IMR-90 (cell line): ENCODE measurements around the gene DYNLT2B. TPM values are rescaled to one million over a fixed set of nuclear protein-coding genes. Genes with fewer than 3 reads are reported as not detected.

ENCODE experiments used
- ATAC-seq: fragments of 200-7000 bp; cut with Tn5 transposase; 2 replicates; pipeline ENCODE4 v1.9.1; 2020; ENCODE audit warnings: low read depth, mild to moderate bottlenecking, moderate library complexity
- BruUV-seq: library from RNA; stranded (reverse); fragments of 400-500 nt; replicated peaks from 2 replicates; lab custom pipeline; 2021; lab: Mats Ljungman, UMichigan
- CTCF ChIA-PET: fragments of 300-600 bp; formaldehyde crosslinking; extraction: SDS; loops from one replicate; lab custom pipeline; 2021; ENCODE audit warnings: antibody characterized with exemption; lab: Yijun Ruan, JAX
- POLR2A ChIA-PET: fragments of 300-600 bp; sonication (Branson Sonifier 250); formaldehyde crosslinking; loops from one replicate; lab custom pipeline; 2022; ENCODE audit warnings: antibody characterized with exemption; ENCODE audit not compliant: unreplicated experiment; lab: Charles Lee
- DNase-seq: peaks from one replicate; pipeline ENCODE4 v3.0.0; 2013
- H2AFZ ChIP-seq: replicated peaks from 2 replicates; pipeline ENCODE3; 2013; ENCODE audit warnings: low read length, mild to moderate bottlenecking; ENCODE audit not compliant: poor library complexity
- H2AK5ac ChIP-seq: 2 replicates; pipeline ENCODE4 v1.6.1; 2013; ENCODE audit warnings: low read depth, low read length, inconsistent platforms
- H2AK9ac ChIP-seq: replicated peaks from 2 replicates; pipeline ENCODE3; 2013; ENCODE audit warnings: mild to moderate bottlenecking, low read depth, low read length, moderate library complexity; ENCODE audit not compliant: poor library complexity
- H2BK120ac ChIP-seq: 2 replicates; pipeline ENCODE4 v1.6.1; 2013; ENCODE audit warnings: low read depth, low read length, inconsistent platforms
- H2BK15ac ChIP-seq: 3 replicates; pipeline ENCODE4 v1.6.1; 2013; ENCODE audit warnings: low read depth, low read length, inconsistent platforms
- H2BK20ac ChIP-seq: 2 replicates; pipeline ENCODE4 v1.6.1; 2013; ENCODE audit warnings: low read depth, mild to moderate bottlenecking, inconsistent platforms, low read length, moderate library complexity
- H2BK5ac ChIP-seq: 2 replicates; pipeline ENCODE4 v1.6.1; 2013; ENCODE audit warnings: mild to moderate bottlenecking, low read depth, low read length, inconsistent platforms; ENCODE audit not compliant: poor library complexity, severe bottlenecking
- H3K14ac ChIP-seq: replicated peaks from 2 replicates; pipeline ENCODE4 v1.6.1; 2013; ENCODE audit warnings: low read depth, low read length, inconsistent platforms
- H3K18ac ChIP-seq: 2 replicates; pipeline ENCODE4 v1.6.1; 2013; ENCODE audit warnings: low read depth, low read length, control low read depth
- H3K23ac ChIP-seq: 2 replicates; pipeline ENCODE4 v1.6.1; 2013; ENCODE audit warnings: low read depth, low read length, inconsistent platforms
- H3K27ac ChIP-seq: 2 replicates; pipeline ENCODE4 v1.5.1; 2013; ENCODE audit warnings: mild to moderate bottlenecking, control low read depth, low read length; ENCODE audit not compliant: insufficient read depth
- H3K27me3 ChIP-seq: 2 replicates; pipeline ENCODE4 v1.6.1; 2013; ENCODE audit warnings: low read length; ENCODE audit not compliant: control insufficient read depth, insufficient read depth
- H3K36me3 ChIP-seq: 2 replicates; pipeline ENCODE4 v1.6.1; 2013; ENCODE audit warnings: low read length, mixed read lengths; ENCODE audit not compliant: control insufficient read depth, insufficient read depth
- H3K4ac ChIP-seq: 2 replicates; pipeline ENCODE4 v1.6.1; 2013; ENCODE audit warnings: low read depth, low read length, inconsistent platforms
- H3K4me1 ChIP-seq: 2 replicates; pipeline ENCODE4 v1.6.1; 2013; ENCODE audit warnings: low read length, mixed read lengths; ENCODE audit not compliant: control insufficient read depth, insufficient read depth
- H3K4me2 ChIP-seq: 2 replicates; pipeline ENCODE4 v1.6.1; 2013; ENCODE audit warnings: low read depth, mild to moderate bottlenecking, control low read depth, low read length, moderate library complexity
- H3K4me3 ChIP-seq: 2 replicates; pipeline ENCODE4 v1.5.1; 2013; ENCODE audit warnings: low read depth, mild to moderate bottlenecking, control low read depth, low read length, moderate library complexity; ENCODE audit not compliant: insufficient read depth
- H3K56ac ChIP-seq: 2 replicates; pipeline ENCODE4 v1.6.1; 2013; ENCODE audit warnings: low read length, inconsistent platforms; ENCODE audit not compliant: insufficient read depth; ENCODE audit errors: extremely low read depth
- H3K79me1 ChIP-seq, 2 experiments: 2 replicates each; pipeline ENCODE4 v1.6.1; 2013; ENCODE audit warnings: low read length in 2 of 2, inconsistent platforms in 1 of 2, low read depth in 1 of 2
- H3K9ac ChIP-seq: 2 replicates; pipeline ENCODE4 v1.6.1; 2013; ENCODE audit warnings: low read depth, low read length, control low read depth
- H3K9me1 ChIP-seq: 2 replicates; pipeline ENCODE4 v1.6.1; 2013; ENCODE audit warnings: low read length, inconsistent platforms; ENCODE audit not compliant: insufficient read depth
- H3K9me3 ChIP-seq: 2 replicates; pipeline ENCODE4 v1.6.1; 2013; ENCODE audit warnings: low read length; ENCODE audit not compliant: control insufficient read depth, insufficient read depth
- H4K20me1 ChIP-seq: 2 replicates; pipeline ENCODE4 v1.6.1; 2013; ENCODE audit warnings: low read length, inconsistent platforms; ENCODE audit not compliant: insufficient read depth
- H4K5ac ChIP-seq: 2 replicates; pipeline ENCODE4 v1.6.1; 2013; ENCODE audit warnings: mild to moderate bottlenecking, low read depth, low read length, control low read depth
- H4K8ac ChIP-seq, 2 experiments: 2 replicates each; pipeline ENCODE4 v1.6.1; 2013; ENCODE audit warnings: low read depth in 2 of 2, low read length in 2 of 2, control low read depth in 1 of 2, inconsistent platforms in 1 of 2
- H4K91ac ChIP-seq: 2 replicates; pipeline ENCODE4 v1.6.1; 2013; ENCODE audit warnings: low read depth, low read length, inconsistent platforms; ENCODE audit not compliant: insufficient read depth
- CHD1 ChIP-seq: IDR thresholded peaks from 2 replicates; pipeline ENCODE4 v1.6.1; 2012; ENCODE audit warnings: low read depth, low read length, improper control_type of control experiment
- CTCF ChIP-seq: conservative IDR thresholded peaks from 2 replicates; pipeline ENCODE4 v1.5.1; 2012; ENCODE audit warnings: mild to moderate bottlenecking, low read depth, low read length, improper control_type of control experiment
- FOS ChIP-seq: fragments of 150-350 bp; IDR thresholded peaks from 2 replicates; pipeline ENCODE4 v1.6.1; 2016; ENCODE audit warnings: low read depth, low read length
- MAFK ChIP-seq: IDR thresholded peaks from 2 replicates; pipeline ENCODE4 v1.6.1; 2012; ENCODE audit warnings: low read depth, low read length, improper control_type of control experiment
- RAD21 ChIP-seq: IDR thresholded peaks from 2 replicates; pipeline ENCODE4 v1.6.1; 2012; ENCODE audit warnings: low read length, improper control_type of control experiment
- RFX5 ChIP-seq: IDR thresholded peaks from 2 replicates; pipeline ENCODE4 v1.8.0; 2012; ENCODE audit warnings: low read depth, mild to moderate bottlenecking, low read length, moderate library complexity
- SMC3 ChIP-seq: fragments of 150-350 bp; IDR thresholded peaks from 2 replicates; pipeline ENCODE4 v1.6.1; 2016; ENCODE audit warnings: low read depth, mild to moderate bottlenecking, antibody characterized with exemption, low read length, moderate library complexity
- WGBS, 2 experiments: methylation state at CpG; one replicate each; pipeline versions ENCODE4 v1.1.5 to v1.1.7; 2013; ENCODE audit warnings: missing lambda C conversion rate in 2 of 2; ENCODE audit not compliant: insufficient read length in 1 of 2; ENCODE audit errors: extremely low coverage in 2 of 2; 5-methylcytosine and 5-hydroxymethylcytosine counted together
- dilution Hi-C: fragments of 300-500 bp; cut with HindIII; formaldehyde crosslinking; loops from one replicate; pipeline ENCODE4 v1.14.3; 2018; ENCODE audit warnings: low sequenced_read_pairs; ENCODE audit not compliant: unreplicated experiment
- in situ Hi-C: fragments of 300-500 bp; cut with MboI; formaldehyde crosslinking; loops from 3 replicates; pipeline ENCODE4 v1.14.3; 2019; ENCODE audit warnings: low sequenced_read_pairs, inconsistent platforms, mixed read lengths
- intact Hi-C: fragments of 100-400 bp; cut with micrococcal nuclease; formaldehyde crosslinking; loops from 2 replicates; pipeline ENCODE4 v1.10.0; 2022
- polyA plus RNA-seq, 3 experiments: library from polyadenylated mRNA; depleted of rRNA; stranded (reverse); fragments of >200 nt; gene quantifications; 2 replicates each; pipeline ENCODE4 v1.2.3, GENCODE V29; 2012; ENCODE audit warnings: low replicate concordance in 1 of 3
- total RNA-seq: library from RNA; depleted of rRNA; stranded (reverse); fragments of >200 nt; gene quantifications from 2 replicates; pipeline ENCODE4 v1.2.3, GENCODE V29; 2012
- TF ChIP-seq, protein P1 (sequence below): fragments of 150-350 bp; IDR thresholded peaks from 2 replicates; pipeline ENCODE4 v1.6.1; 2016; ENCODE audit warnings: low read depth, mild to moderate bottlenecking, low read length, moderate library complexity, borderline replicate concordance

Gene DYNLT2B
- total and polyA plus RNA-seq, 2 of the 4 experiments (the other 2 are of a cell fraction): 2.2 to 6.0 TPM

- intact Hi-C loops: loop anchor here (10.0 kb wide), 1 partner anchor 429 kb away; no protein-coding TSS in a partner anchor
- peaks cover 19 to 29% of the 10 kb centered on the region in 2 experiments for H3K79me1 ChIP-seq
- H3K9ac ChIP-seq: no peak overlapping the region
- H4K20me1 ChIP-seq: peaks cover 3% of the 10 kb centered on the region
- no peak overlapping the region for H3K18ac ChIP-seq
- H3K27ac ChIP-seq: no peak overlapping the region
- in situ Hi-C loops: loop anchor here (5.0 kb wide), 1 partner anchor 267 kb away; no protein-coding TSS in a partner anchor
- H3K36me3 ChIP-seq: peaks cover 17% of the 10 kb centered on the region
- H4K5ac ChIP-seq: no peak overlapping the region
- H3K56ac ChIP-seq: no peak overlapping the region
- TF ChIP-seq CTCF (no peak), SMC3 (no peak), RAD21 (no peak), CHD1 (no peak), RFX5 (no peak), MAFK (no peak), FOS (no peak)
- TF ChIP-seq, protein P1, sequence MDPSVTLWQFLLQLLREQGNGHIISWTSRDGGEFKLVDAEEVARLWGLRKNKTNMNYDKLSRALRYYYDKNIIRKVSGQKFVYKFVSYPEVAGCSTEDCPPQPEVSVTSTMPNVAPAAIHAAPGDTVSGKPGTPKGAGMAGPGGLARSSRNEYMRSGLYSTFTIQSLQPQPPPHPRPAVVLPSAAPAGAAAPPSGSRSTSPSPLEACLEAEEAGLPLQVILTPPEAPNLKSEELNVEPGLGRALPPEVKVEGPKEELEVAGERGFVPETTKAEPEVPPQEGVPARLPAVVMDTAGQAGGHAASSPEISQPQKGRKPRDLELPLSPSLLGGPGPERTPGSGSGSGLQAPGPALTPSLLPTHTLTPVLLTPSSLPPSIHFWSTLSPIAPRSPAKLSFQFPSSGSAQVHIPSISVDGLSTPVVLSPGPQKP: no peak
- H2BK20ac ChIP-seq: no peak overlapping the region
- H2AK5ac ChIP-seq: no peak overlapping the region
- no peak overlapping the region for H2BK15ac ChIP-seq
- H3K9me3 ChIP-seq: no peaks in the 10 kb centered on the region
- no peak overlapping the region for H3K14ac ChIP-seq
- no peak overlapping the region for H2BK120ac ChIP-seq
- no peak overlapping the region for H4K91ac ChIP-seq
- no peaks in the 10 kb centered on the region for H3K9me1 ChIP-seq
- DNase-seq (no peak), ATAC-seq (no peak)
- no peak overlapping the region for H3K4me3 ChIP-seq
- POLR2A ChIA-PET: no interaction called here
- no peak overlapping the region for H3K4me2 ChIP-seq
- no CpG with 5 or more reads among the region's 1 CpG for WGBS, 2 experiments
- no peaks in the 10 kb centered on the region for H3K4me1 ChIP-seq
- no peaks in the 10 kb centered on the region for H3K27me3 ChIP-seq
- H3K23ac ChIP-seq: no peak overlapping the region
- CTCF ChIA-PET: no interaction called here
- BruUV-seq: no TSS peak
- H2AK9ac ChIP-seq: no peak overlapping the region
- H2AFZ ChIP-seq: no peak overlapping the region
- H4K8ac ChIP-seq: no peak overlapping the region
- H2BK5ac ChIP-seq: no peak overlapping the region
- dilution Hi-C loops: no loop called here
- H3K4ac ChIP-seq: no peak overlapping the region
These were observed 62.3 kb downstream of the DYNLT2B start for GRCh38 chr3:196255776-196256175.
